ENCODE data around the gene TMEM40.

GRCh38 chr3:12743583-12743982, 15.5 kb downstream of the TMEM40 start:
- no peak for TF ChIP-seq CTCF (IDR thresholded peaks at IDR 0.05; ENCODE audit: low read depth, low read length)
- TF ChIP-seq EZH2phosphoT487 (IDR thresholded peaks at IDR 0.05; ENCODE audit: low read depth) = no peak

Measured in OCI-LY3 (cell line).